Measurements from ENCODE around the gene EYS. TPM values are rescaled to one million over a fixed set of nuclear protein-coding genes. Genes with fewer than 3 reads are reported as not detected.

EYS gene
- total and polyA plus RNA-seq, 8 donors, result 0.55 to 0.58 TPM; not detected in 6

GRCh38 chr6:63999613-64000012, 1707.4 kb downstream of the EYS start:
- no peak overlapping the region for H3K4me3 ChIP-seq

GRCh38 chr6:63998991-63999390, 1708.0 kb downstream of the EYS start:
- Histone ChIP-seq H3K4me1 (no peaks in the 10 kb centered on the region), H3K9me3 (no peaks in the 10 kb centered on the region), H3K36me3 (no peaks in the 10 kb centered on the region), H3K27ac (no peak overlapping the region), H3K4me3 (no peak overlapping the region), H3K27me3 (no peaks in the 10 kb centered on the region)
- DNase-seq, result no peak
- TF ChIP-seq POLR2AphosphoS5 (IDR thresholded peaks at IDR 0.05), result no peak
- no peak for TF ChIP-seq POLR2A (IDR thresholded peaks at IDR 0.05)
- TF ChIP-seq CTCF (IDR thresholded peaks at IDR 0.05), result no peak
- TF ChIP-seq EP300 (IDR thresholded peaks at IDR 0.05), result no peak
- 54 to 73% (median 59%) methylated on average over 3 of the region's 3 CpGs for WGBS, 5 donors
- intact Hi-C loops (cut with DNase I; ENCODE audit: low total_unique reads), result no loop called here

More at GRCh38 chr6:63999613-64000012, 1707.4 kb downstream of the EYS start:
- Histone ChIP-seq H3K27me3 (no peaks in the 10 kb centered on the region), H3K36me3 (no peaks in the 10 kb centered on the region), H3K9me3 (no peaks in the 10 kb centered on the region), H3K4me1 (no peaks in the 10 kb centered on the region), H3K27ac (no peak overlapping the region)
- intact Hi-C loops (cut with DNase I; ENCODE audit: low total_unique reads), result no loop called here
- TF ChIP-seq EP300 (IDR thresholded peaks at IDR 0.05) (no peak), POLR2A (IDR thresholded peaks at IDR 0.05) (no peak), POLR2AphosphoS5 (IDR thresholded peaks at IDR 0.05) (no peak), CTCF (IDR thresholded peaks at IDR 0.05) (no peak)
- 44 to 67% (median 55%) methylated on average over 4 of the region's 4 CpGs for WGBS, 5 donors
- no peak for DNase-seq

GRCh38 chr6:63997734-63998133, 1709.3 kb downstream of the EYS start:
- no peaks in the 10 kb centered on the region for H3K4me1 ChIP-seq
- H3K36me3 ChIP-seq, result no peaks in the 10 kb centered on the region
- 51 to 83% (median 70%) methylated on average over 1 of the region's 1 CpG for WGBS, 5 donors
- H3K27me3 ChIP-seq, result no peaks in the 10 kb centered on the region
- intact Hi-C loops (cut with DNase I; ENCODE audit: low total_unique reads), result no loop called here
- DNase-seq, result no peak
- no peak overlapping the region for H3K4me3 ChIP-seq
- H3K9me3 ChIP-seq, result no peaks in the 10 kb centered on the region
- no peak overlapping the region for H3K27ac ChIP-seq
- TF ChIP-seq EP300 (IDR thresholded peaks at IDR 0.05), result no peak
- no peak for TF ChIP-seq CTCF (IDR thresholded peaks at IDR 0.05)
- no peak for TF ChIP-seq POLR2A (IDR thresholded peaks at IDR 0.05)
- no peak for TF ChIP-seq POLR2AphosphoS5 (IDR thresholded peaks at IDR 0.05)

- no peak for DNase-seq
- Histone ChIP-seq H3K4me3 (no peak overlapping the region), H3K9me3 (no peaks in the 10 kb centered on the region), H3K27ac (no peak overlapping the region), H3K4me1 (no peaks in the 10 kb centered on the region), H3K27me3 (no peaks in the 10 kb centered on the region), H3K36me3 (no peaks in the 10 kb centered on the region)
- 82 to 91% (median 84%) methylated on average over 4 of the region's 4 CpGs for WGBS, 5 donors
- intact Hi-C loops (cut with DNase I; ENCODE audit: low total_unique reads), result no loop called here
- TF ChIP-seq POLR2A (IDR thresholded peaks at IDR 0.05) (no peak), EP300 (IDR thresholded peaks at IDR 0.05) (no peak), POLR2AphosphoS5 (IDR thresholded peaks at IDR 0.05) (no peak), CTCF (IDR thresholded peaks at IDR 0.05) (no peak)
These were observed 1709.8 kb downstream of the EYS start for GRCh38 chr6:63997221-63997620.

Measured in stomach (tissue), 9 donors.